Panc1 (cell line): Measurements from ENCODE around the gene SPAG5. TPM values are rescaled to one million over a fixed set of nuclear protein-coding genes. Genes with fewer than 3 reads are reported as not detected.

Experiments
- ATAC-seq: fragments of 200-7000 bp; cut with Tn5 transposase; 2 replicates; pipeline ENCODE4 v1.9.1; 2020; ENCODE audit warnings: mild to moderate bottlenecking, moderate library complexity
- BruUV-seq: library from RNA; stranded (reverse); fragments of 400-500 nt; replicated peaks from 2 replicates; lab custom pipeline; 2021; lab: Mats Ljungman, UMichigan
- CTCF ChIA-PET: fragments of 300-600 bp; sonication (Branson Sonifier 250); formaldehyde crosslinking; loops from one replicate; lab custom pipeline; 2022; ENCODE audit warnings: antibody characterized with exemption; lab: Charles Lee
- POLR2A ChIA-PET: fragments of 300-600 bp; sonication (Branson Sonifier 250); formaldehyde crosslinking; loops from one replicate; lab custom pipeline; 2022; ENCODE audit warnings: antibody characterized with exemption; lab: Charles Lee
- DNase-seq: peaks from one replicate; pipeline ENCODE4 v3.0.0-alpha.2; 2010; ENCODE audit warnings: low read depth, low spot score
- H3K27ac ChIP-seq: 2 replicates; pipeline ENCODE4 v1.5.1; 2011; ENCODE audit warnings: mild to moderate bottlenecking, low read length, inconsistent platforms
- H3K27me3 ChIP-seq: fragments of 200-500 bp; sonication (Bioruptor generic); 2 replicates; pipeline ENCODE4 v1.6.0; 2014; ENCODE audit warnings: low read length, inconsistent platforms; ENCODE audit not compliant: control insufficient read depth, insufficient read depth
- H3K36me3 ChIP-seq: fragments of 200-500 bp; sonication (Bioruptor generic); 2 replicates; pipeline ENCODE4 v1.5.1; 2014; ENCODE audit warnings: inconsistent platforms, mild to moderate bottlenecking, low read length, moderate library complexity; ENCODE audit not compliant: control insufficient read depth, insufficient read depth
- H3K4me1 ChIP-seq: 2 replicates; pipeline ENCODE4 v1.5.1; 2011; ENCODE audit warnings: inconsistent platforms, mild to moderate bottlenecking, low read length, moderate library complexity; ENCODE audit not compliant: control insufficient read depth, insufficient read depth
- H3K4me3 ChIP-seq, 2 experiments: 2 replicates each; pipeline ENCODE4 v1.5.1; 2011 to 2012; ENCODE audit warnings: low read depth in 2 of 2, low read length in 2 of 2, mild to moderate bottlenecking in 2 of 2, inconsistent platforms in 1 of 2, moderate library complexity in 1 of 2
- H3K9me3 ChIP-seq: fragments of 200-500 bp; sonication (Bioruptor generic); 2 replicates; pipeline ENCODE4 v1.5.1; 2014; ENCODE audit warnings: low read depth, mild to moderate bottlenecking, inconsistent platforms, low read length, moderate library complexity; ENCODE audit not compliant: control insufficient read depth, insufficient read depth
- POLR2AphosphoS5 ChIP-seq: IDR thresholded peaks from 2 replicates; pipeline ENCODE4 v1.6.1; 2012; ENCODE audit warnings: mild to moderate bottlenecking, low read depth, low read length, moderate library complexity
- SIN3A ChIP-seq: IDR thresholded peaks from 2 replicates; pipeline ENCODE4 v1.6.1; 2012; ENCODE audit warnings: low read depth, mild to moderate bottlenecking, low read length, moderate library complexity, borderline replicate concordance; ENCODE audit not compliant: insufficient read depth
- TCF7L2 ChIP-seq: IDR thresholded peaks from 2 replicates; pipeline ENCODE4 v1.6.1; 2011; ENCODE audit warnings: mild to moderate bottlenecking, low read depth, low read length, inconsistent platforms
- in situ Hi-C: cut with HindIII; loops from 2 replicates; pipeline ENCODE4 v1.10.0; 2016; ENCODE audit warnings: low sequenced_read_pairs, low pct_unique_long_range_greater_than_20kb
- intact Hi-C: fragments of 100-400 bp; cut with micrococcal nuclease; formaldehyde crosslinking; loops from one replicate; pipeline ENCODE4 v1.10.0; 2022; ENCODE audit not compliant: unreplicated experiment
- total RNA-seq: library from RNA; stranded (reverse); gene quantifications from one replicate; pipeline ENCODE4 v1.2.1, GENCODE V29; 2021; ENCODE audit not compliant: unreplicated experiment
- TF ChIP-seq, protein P1 (sequence below): fragments of 450-650 bp; IDR thresholded peaks from 2 replicates; pipeline ENCODE4 v1.5.1; 2017; ENCODE audit warnings: mild to moderate bottlenecking
- TF ChIP-seq, protein P2 (sequence below), 2 experiments: IDR thresholded peaks; 2 replicates each; pipeline ENCODE4 v1.6.1; 2011 to 2012; ENCODE audit warnings: low read depth in 2 of 2, control low read depth in 1 of 2, low read length in 1 of 2, mild to moderate bottlenecking in 1 of 2, moderate library complexity in 1 of 2; ENCODE audit not compliant: insufficient read depth in 1 of 2

The SPAG5 gene
- total RNA-seq, 1 experiment from 2014 or later = 152 TPM

GRCh38 chr17:28529013-28529400, 69.8 kb downstream of the SPAG5 start:
- no peak for ATAC-seq
- intact Hi-C loops (no loop called here), in situ Hi-C loops (no loop called here)
- no peaks in the 10 kb centered on the region; the same call in 1 of the 2 replicates for H3K27me3 ChIP-seq
- ChIA-PET CTCF (no interaction called here), POLR2A (no interaction called here)
- TF ChIP-seq, protein P1, sequence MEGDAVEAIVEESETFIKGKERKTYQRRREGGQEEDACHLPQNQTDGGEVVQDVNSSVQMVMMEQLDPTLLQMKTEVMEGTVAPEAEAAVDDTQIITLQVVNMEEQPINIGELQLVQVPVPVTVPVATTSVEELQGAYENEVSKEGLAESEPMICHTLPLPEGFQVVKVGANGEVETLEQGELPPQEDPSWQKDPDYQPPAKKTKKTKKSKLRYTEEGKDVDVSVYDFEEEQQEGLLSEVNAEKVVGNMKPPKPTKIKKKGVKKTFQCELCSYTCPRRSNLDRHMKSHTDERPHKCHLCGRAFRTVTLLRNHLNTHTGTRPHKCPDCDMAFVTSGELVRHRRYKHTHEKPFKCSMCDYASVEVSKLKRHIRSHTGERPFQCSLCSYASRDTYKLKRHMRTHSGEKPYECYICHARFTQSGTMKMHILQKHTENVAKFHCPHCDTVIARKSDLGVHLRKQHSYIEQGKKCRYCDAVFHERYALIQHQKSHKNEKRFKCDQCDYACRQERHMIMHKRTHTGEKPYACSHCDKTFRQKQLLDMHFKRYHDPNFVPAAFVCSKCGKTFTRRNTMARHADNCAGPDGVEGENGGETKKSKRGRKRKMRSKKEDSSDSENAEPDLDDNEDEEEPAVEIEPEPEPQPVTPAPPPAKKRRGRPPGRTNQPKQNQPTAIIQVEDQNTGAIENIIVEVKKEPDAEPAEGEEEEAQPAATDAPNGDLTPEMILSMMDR = no peak
- TF ChIP-seq TCF7L2 (no peak), SIN3A (no peak), POLR2AphosphoS5 (no peak)
- TF ChIP-seq, protein P2, sequence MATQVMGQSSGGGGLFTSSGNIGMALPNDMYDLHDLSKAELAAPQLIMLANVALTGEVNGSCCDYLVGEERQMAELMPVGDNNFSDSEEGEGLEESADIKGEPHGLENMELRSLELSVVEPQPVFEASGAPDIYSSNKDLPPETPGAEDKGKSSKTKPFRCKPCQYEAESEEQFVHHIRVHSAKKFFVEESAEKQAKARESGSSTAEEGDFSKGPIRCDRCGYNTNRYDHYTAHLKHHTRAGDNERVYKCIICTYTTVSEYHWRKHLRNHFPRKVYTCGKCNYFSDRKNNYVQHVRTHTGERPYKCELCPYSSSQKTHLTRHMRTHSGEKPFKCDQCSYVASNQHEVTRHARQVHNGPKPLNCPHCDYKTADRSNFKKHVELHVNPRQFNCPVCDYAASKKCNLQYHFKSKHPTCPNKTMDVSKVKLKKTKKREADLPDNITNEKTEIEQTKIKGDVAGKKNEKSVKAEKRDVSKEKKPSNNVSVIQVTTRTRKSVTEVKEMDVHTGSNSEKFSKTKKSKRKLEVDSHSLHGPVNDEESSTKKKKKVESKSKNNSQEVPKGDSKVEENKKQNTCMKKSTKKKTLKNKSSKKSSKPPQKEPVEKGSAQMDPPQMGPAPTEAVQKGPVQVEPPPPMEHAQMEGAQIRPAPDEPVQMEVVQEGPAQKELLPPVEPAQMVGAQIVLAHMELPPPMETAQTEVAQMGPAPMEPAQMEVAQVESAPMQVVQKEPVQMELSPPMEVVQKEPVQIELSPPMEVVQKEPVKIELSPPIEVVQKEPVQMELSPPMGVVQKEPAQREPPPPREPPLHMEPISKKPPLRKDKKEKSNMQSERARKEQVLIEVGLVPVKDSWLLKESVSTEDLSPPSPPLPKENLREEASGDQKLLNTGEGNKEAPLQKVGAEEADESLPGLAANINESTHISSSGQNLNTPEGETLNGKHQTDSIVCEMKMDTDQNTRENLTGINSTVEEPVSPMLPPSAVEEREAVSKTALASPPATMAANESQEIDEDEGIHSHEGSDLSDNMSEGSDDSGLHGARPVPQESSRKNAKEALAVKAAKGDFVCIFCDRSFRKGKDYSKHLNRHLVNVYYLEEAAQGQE (IDR thresholded peaks at IDR 0.05; ENCODE audit: insufficient read depth in 1 of 2, low read depth in 2 of 2, low read length in 1 of 2) = no peak
- H3K27ac ChIP-seq = no peak overlapping the region
- no peak overlapping the region for H3K4me3 ChIP-seq
- DNase-seq = no peak
- no peaks in the 10 kb centered on the region for H3K36me3 ChIP-seq
- H3K9me3 ChIP-seq = no peaks in the 10 kb centered on the region
- no TSS peak for BruUV-seq
- H3K4me1 ChIP-seq = no peaks in the 10 kb centered on the region

- ChIA-PET CTCF (no interaction called here), POLR2A (no interaction called here)
- Histone ChIP-seq H3K36me3 (no peaks in the 10 kb centered on the region), H3K27ac (no peak overlapping the region), H3K4me1 (no peaks in the 10 kb centered on the region), H3K4me3 (no peak overlapping the region), H3K27me3 (no peaks in the 10 kb centered on the region; the same call in 1 of the 2 replicates), H3K9me3 (no peaks in the 10 kb centered on the region)
- in situ Hi-C loops (no loop called here), intact Hi-C loops (no loop called here)
- BruUV-seq = no TSS peak
- TF ChIP-seq, protein P2 (IDR thresholded peaks at IDR 0.05; ENCODE audit: insufficient read depth in 1 of 2, low read depth in 2 of 2, low read length in 1 of 2) = no peak
- no peak for TF ChIP-seq TCF7L2
- no peak for TF ChIP-seq SIN3A
- no peak for TF ChIP-seq POLR2AphosphoS5
- TF ChIP-seq, protein P1 = no peak
- DNase-seq (no peak), ATAC-seq (no peak)
Measured at GRCh38 chr17:28528327-28529012, 70.4 kb downstream of the SPAG5 start.
